ENCODE data around the gene GPC6.
A peak's percentile ranks its signal among the peaks of the same experiment; 100 is the strongest.

GPC6 gene

DNA sequence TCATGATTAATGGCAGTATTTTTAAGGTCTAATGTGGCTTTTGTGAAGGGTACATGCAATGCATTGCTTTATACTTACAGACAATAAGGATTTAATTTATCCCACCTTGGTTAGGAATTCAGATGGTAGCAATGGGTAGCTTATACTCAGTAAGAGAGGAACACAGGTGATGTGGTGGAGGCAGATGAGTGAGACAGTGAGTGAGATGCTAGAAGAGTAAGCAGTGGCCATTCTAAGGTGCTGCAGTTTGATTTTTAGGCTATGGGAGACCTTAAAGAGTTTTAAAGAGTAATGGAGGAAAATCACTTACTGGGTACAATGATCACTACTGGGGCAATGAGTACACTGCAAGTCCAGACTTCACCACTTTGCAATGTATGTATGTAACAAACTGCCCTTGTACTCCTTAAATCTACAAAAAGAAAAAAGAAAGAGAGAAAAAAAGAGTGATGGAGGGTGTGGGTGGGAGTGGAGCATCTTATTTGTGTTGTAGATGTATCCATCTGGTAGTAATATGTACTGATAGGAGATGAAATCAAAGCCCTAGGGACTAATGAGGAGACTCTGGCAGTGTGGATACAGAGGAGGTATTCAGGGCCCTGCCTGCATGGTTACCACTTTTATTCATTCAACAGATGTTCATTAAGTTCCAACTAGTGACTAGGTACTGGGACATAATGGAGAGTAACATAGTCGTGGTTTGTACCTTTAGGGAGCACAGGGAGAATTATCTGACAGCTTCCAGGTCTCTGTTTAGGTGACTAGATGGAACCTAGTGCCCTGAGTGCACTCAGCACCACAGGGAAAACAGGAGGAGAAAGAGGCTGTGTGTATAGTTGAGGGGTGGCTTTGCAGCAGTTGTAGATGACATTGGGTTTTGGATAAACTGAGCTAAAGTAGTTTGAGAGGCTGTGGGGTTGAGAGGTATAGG is 99.0 kb downstream of the GPC6 start:
- no peak for DNase-seq

DNA sequence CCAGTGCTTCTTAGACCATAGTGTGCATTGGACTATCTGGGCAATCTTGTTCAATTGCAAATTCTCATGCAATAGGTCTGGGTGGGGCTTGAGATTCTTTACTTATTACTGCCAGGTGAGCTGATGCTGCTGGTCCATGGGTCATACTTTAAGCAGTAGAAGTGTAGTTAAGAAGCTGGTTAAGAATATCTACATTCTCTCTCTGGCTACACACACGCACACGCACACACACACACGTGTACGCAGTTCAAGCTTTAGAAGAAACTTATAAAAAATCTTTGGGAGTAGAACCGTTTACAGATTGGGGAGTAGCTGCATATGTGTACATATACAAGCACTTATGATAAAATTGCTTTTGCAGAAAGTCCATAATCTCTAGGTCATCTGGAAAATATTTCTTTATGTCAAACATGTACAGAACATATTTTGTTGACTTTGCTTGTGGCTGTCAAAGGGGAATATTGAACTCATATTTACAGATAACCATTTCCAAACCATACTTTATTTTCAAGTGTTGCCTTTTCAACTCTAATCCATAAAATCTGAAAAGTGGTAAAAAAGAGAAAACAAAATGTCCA is 99.7 kb downstream of the GPC6 start:
- DNase-seq, result peak in 2 of 3 experiments; percentile 33 to 63

DNA sequence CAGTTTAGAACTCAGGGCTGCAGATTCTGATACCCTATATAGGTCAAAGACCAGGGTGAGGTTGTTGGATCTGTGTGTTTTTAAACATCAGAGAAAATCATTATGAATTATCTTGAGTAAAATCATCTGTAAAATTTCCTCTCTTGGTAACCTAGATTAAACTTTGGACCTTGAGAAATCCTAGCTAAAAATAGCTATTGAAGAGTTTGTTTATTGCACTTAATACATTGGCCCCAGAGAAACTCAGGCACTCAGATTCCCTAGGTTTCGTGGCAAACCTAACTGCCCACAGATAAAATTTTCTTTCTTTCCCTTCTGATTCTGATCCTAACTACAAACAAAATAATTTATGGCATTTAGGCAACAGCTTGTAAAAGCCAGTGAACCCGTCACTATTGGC is 102.3 kb downstream of the GPC6 start:
- DNase-seq, result no peak

DNA sequence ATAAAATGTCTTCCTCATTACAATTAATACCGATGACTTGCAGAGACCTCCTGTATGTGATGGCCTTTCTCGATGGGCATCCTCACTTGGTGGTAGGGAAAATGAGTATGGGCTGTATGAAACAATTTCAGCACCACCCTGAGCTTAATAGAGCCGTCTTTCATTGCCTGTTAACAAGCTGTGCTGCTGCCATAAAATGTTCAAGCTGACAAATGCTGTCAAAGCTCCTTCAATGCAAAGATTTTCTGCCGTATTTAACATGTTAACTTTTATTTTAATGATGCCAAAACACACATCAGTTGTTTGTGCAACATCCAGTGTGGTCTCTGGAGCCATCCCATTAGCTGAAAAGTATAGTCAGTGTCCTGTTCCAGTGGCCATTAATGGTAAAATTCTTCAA is 110.1 kb downstream of the GPC6 start:
- DNase-seq, result no peak

DNA sequence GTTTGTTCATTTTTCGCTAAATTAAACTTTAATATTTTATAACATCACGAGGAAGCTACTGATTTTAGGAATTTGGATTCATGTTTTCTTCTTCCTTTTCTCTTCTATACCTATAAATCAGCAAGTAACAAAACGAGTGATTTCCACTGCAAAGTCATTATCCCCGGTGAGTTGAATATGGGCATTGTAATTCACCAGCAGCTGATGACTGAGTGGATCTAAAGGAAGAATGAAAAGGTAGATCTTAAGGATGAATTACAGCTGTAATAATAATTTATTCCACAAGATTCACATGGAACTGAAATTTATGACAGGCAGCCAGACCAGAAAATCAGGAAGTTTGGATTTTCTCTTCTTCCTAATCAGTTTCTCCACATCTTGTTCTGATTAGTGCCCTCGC is 111.4 kb downstream of the GPC6 start:
- DNase-seq, result no peak

DNA sequence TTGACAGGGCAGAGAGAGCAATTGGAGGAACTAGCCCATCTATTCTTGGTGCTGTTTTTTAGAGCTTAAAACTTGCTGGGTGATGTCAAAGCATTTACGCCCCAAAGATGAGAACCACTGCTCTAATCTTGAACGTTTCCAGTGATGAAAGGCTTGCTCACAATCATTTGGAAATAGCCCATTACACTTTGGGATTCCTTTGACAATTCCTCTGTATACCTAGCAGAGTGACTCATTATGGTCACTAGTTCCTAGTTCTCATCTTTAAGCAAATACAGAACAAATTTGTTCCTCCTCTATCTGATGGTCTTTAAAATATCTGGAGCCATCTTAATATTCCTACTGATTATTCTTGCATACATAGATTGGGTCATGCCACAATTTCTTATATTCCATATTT is 112.3 kb downstream of the GPC6 start:
- no peak for DNase-seq

DNA sequence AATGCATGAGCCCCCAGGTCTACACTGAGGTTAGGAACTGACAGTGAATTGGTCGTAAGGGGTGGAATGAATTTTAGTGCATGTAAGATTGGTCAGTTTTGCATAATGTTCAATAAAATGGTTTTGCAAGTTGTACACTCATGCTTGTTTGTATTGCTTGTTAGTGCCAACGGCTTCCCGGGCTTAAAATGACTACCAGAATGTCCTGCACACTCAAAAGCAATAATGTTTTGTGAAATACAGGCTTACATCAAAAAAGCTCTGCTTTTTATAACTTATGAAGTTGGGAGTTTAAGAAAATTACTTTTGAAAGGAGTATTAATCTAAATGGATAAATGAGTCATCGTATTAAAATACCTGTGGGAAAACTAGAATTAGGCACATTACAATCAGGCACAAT is 112.9 kb downstream of the GPC6 start:
- DNase-seq, result no peak

DNA sequence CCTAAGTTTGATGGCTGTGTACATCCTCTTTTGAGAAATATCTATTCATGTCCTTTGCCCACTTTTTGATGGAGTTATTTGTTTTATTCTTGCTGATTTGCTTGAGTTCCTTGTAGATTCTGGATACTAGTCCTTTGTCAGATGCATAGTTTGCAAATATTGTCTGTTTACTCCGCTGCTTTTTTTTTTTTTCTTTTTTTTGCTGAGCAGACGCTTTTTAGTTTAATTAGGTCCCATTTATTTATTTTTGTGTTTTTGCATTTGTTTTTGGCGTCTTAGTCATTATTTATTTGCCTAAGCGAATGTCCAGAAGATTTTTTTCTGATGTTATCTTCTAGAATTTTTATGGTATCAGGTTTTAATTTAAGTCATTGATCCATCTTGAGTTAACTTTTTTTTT is 114.9 kb downstream of the GPC6 start:
- no peak for DNase-seq

DNA sequence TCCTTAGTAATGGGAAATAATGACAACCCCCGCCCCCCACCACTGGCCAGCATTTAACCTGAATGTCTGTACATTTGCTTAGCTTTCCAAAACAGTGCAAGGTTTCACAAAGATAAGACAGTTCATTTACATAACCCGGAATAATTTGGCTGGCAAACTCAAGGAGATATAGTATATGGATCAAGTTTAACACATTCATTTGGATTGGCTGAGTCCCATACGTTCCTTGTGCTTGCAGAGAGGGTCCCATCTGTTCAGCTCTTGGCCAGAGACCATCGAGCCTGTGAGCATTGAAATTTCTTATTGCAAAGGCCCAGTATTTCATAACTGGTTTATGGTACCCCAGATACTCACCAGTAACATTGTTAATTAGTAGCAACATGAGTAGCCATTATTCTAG is 116.5 kb downstream of the GPC6 start:
- no peak for DNase-seq

DNA sequence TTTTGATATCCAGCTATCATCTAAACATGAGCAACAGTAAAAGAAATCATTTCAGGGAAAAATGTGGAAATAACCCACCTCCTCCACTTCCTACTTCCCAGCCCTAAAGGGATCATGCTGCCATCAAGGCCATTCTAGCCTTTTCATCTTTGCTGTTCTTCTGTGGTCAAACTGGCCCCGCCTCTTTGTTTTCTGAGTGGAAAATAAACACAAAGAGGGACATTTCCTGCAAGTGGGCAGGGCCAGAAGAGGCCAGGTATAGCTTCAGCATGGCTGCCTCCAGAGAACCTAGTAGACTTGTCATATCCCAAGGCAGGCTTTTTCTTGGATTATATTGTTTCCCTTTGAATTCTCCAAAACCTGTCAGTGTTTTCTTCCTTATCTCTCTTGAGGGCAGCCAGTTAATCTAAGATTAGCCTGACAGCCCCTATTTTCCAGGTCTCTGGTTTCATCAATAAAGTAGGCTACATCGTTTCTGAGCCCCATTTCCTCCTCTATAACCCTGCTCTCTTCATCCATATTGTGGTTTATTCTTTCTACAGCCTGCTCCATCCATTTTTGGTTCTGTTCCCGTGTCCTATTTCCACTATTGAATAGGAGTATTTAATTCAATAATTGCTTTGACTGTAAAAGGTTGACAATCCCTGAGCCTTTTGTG is 117.6 kb downstream of the GPC6 start:
- DNase-seq, result no peak

DNA sequence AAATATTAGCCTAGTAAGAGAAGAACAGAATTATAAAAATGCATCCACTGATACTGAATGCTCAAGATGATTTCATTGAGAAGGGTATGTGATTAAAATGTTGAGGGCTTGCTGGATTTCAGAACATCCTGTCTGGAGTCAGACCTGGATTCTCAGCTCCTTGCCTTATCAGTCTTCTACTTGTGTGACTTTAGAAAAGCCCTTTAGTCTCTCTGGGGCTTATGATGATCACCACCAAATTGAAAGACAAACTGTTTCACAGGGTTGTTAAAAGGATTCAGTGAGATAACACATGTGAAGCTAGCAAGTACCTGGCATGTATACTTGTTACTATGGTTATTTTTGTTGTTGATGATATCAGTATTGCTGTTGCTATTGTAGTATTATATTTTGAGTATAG is 118.4 kb downstream of the GPC6 start:
- DNase-seq, result no peak

DNA sequence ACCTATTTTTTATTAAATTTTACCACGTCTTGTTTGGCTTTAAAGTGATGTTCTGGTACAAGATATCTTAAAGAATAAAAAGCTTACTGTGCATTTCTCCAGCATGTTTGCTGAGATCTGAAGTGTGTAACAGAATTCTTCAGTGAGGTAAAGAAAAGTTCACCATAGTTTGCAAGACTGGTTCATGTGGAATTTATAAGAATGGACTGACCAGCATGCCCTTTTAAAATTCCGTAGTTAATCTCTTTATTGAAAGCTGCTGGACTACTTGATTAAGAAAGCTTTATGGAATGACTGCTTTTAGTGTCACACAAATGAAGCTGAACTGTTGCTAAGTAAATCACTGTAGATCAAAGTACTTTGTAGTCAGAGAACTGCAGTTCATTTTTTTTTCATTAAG is 119.2 kb downstream of the GPC6 start:
- no peak for DNase-seq

DNA sequence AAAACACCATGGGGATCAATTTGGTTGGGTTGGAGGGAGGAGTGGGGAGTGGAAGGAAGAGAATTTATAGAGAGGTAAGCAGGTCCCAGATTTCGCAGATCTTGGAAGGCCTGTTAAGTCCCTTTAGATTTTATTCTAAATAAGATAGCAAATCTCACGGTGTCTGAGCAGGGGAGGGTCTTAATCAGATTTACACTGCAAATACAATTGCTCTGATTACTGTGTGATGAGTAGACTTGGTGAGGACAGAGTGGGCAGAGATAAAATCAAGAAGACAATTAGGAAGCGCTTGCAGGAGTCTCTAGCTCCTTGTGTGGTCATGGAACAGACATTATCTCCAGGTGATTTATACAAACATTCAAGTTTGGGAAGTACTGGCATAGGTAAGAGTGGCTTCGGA is 126.0 kb downstream of the GPC6 start:
- DNase-seq, result no peak

DNA sequence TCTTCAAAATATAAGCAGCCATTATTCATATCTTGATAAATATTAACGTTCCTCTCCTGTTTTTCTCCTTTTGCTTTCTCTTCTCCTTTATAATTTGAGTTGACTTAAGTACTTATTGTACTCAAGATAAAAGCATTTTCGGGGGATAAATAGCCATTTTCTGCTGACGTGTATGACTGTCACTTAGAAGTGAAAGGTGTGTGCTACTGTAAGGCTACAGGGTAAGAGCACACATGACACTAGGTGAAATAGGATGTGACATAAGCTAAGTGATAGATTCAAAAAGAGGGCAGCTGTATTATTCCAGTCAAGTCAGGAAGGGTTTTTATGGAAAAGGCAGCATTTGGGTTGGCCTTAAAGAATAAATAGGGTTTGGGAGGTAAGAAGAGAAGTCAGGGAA is 128.5 kb downstream of the GPC6 start:
- peak in 2 of 3 experiments; percentile 36 to 75 for DNase-seq

DNA sequence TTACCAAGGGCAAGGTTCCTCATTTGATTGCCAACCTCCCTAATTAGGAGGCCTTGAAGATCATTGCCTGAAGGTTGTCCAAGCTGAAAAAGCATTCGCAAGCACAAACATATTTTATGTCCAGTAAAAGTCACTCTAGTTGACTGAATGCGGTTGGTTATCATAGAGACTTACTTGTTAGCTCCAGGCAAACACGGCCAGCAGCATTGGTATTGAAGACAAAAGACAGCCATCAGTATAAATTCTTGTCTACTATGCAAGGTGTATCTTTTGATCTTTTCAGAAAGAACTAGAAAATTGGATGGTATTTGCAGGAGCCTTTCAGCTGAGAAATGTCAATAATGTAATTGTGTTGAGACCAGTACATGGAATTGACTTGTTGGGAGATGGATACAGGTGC is 129.9 kb downstream of the GPC6 start:
- DNase-seq, result peak in 1 of 3 experiments; percentile 69

DNA sequence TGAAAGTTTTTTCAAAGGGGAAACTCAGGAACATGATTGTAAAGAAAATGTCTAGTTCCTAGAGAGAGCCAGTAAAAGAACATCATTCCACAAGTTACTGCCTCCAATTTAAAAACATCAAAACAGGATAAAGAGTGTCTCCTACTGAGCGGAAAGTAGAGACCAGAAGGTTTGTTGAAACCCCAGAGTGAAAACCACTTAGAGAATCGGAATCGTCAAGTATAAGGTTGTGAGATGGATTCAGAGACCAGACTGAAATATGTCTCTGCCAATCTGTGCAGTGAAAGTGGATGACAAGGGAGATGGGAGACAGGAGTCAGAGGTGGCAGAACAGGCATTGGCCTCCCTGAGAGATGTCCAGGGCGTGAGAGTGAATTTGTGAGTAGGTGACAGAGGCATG is 133.4 kb downstream of the GPC6 start:
- peak in 1 of 3 experiments; percentile 19 for DNase-seq

DNA sequence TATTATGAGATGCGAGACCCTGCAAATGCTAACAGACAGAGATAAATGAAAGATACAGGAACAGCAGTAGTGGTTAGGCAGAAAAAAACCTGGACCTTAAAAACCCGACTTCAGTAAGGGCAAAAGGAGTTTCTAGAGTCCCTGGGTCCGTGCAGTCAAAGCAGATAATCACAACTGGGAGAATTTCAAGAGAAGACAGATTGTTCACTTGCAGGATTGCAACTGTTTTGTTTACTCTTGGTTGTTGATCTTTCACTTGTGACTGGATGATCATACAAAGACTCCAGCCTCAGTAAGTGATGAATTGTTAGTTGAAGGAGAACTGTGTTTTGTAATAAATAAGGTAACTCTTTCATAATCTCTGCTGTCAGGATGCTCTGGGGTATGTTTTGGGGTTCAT is 135.1 kb downstream of the GPC6 start:
- DNase-seq, result peak in 2 of 3 experiments; percentile 11 to 64

DNA sequence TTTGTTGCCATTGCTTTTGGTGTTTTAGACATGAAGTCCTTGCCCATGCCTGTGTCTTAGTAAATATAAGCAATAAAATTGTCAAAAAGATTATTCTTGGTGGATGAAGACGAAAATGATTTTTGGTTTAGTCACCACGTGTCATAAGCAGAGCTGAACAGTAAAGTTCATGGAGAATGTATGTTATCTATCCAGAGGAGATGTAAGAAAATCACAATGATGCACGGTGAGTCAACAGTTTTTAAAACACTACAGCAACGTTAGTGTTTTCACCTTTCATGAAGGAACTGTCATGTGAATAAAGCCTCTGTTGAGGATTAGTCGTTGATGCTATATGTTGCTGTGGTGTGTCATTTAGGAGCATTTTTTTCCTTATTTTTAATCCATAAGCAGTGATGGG is 137.6 kb downstream of the GPC6 start:
- DNase-seq, result no peak

DNA sequence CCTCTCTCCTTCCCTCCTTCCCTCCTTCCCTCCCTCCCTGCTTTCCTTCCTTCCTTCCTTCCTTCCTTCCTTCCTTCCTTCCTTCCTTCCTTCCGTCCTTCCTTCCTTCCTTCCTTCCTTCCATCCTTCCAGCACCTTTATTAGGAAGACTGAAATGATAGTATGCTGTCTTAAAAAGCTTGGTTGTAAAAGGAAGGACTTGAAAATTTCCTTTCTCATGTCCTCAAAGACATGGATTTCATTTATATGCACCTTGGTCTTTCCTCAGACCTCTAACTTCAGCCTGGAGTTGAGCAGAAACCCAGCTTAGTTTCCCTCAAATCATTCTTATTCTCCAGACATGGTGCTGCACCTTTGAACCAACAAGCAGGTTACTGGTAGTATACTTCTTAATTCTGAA is 141.7 kb downstream of the GPC6 start:
- no peak for DNase-seq

DNA sequence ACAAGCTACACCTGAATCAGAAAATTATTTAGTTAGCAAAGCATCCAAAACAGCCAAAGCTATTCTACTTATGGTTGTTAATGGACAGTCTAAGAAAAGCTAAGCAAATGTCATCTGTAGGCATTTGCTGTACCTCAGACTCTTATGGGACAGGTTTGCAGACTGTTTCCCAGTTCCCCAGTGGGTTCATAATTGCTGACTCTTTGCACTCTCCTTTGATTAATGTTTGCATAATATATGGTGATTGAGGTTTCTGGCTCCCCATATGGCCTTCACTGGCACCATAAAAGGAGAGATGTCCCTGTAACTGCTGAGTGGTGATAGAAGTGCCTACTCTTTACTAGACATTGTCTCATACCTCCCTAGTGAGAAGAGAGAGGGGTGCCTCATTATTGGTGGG is 142.1 kb downstream of the GPC6 start:
- DNase-seq, result no peak

DNA sequence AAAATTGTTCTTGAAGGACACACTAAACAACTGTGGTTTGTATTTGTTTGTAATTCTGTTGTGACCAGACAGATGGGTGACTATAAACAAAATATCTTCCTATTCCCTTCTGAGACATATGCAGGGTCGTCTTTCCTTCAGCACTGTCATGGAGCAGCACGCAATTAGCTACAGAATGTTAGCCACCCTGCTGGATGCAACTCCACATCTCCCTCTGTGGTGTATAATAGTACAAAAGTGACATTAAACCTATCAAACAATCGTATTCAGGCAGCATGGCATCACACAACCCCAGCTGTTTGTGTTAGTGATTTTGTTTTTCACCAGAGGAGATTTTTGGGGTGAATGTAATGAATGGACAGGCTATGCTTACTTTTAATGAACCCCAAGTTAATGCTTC is 146.2 kb downstream of the GPC6 start:
- no peak for DNase-seq

DNA sequence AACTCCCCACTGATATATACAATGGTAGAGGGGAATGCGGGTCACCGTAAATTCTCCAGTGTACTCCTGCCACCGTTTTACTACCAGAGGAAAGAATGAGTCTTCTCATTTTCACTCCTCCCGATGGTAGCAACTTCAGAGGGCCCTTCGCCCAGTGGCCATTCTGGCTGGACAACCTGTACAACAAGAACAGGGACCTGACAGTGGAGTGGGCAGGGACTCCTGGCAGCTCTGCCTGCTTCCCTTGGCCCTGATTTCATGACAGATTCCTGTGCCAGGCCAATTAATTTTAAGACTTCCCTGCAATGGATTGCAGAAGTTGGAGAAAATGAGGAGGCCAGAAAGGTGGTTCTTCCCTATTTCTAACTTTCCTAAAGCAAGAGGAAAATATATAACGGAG is 148.9 kb downstream of the GPC6 start:
- no peak for DNase-seq

DNA sequence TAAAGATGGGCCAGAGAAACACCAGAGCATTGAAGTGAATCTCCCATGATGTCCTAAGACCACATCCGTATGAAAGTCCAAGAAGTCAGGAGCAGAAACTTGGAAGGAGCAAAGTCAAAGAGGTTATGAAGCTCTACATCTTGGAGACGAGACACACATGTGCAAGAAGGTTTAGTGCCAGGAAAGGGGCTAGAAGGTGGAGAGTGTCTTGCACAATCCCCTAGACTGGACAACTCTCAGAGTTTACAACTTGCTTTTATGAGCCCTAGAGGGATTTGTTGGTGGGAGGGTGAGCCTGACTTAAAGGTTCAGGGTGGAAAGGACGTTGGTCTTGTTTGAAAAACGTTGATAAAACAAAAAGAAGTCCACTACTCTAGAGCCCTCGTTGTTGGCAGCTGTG is 150.6 kb downstream of the GPC6 start:
- DNase-seq, result no peak

DNA sequence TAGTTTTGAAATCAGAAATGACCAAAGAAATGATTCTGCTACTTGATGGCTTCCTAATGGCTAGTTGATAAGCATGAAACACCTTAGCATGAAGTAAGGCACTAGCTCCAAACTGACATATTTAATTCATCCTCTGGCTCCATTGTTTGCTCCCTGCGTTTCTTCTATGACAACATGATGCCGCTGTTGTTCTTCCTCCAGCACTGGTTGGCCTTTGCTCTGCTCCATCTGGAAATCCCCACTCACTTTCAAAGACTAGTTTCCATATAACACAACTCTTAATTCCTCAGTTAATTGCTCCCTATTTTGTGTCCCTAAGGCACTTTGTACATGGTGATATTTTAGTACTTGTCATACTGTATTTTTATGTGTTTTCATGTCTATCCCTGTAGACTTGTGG is 151.6 kb downstream of the GPC6 start:
- peak in 1 of 3 experiments; percentile 39 for DNase-seq
